GM12872 (cell line): Measurements from ENCODE around the gene NME3.

Experiments used
- CTCF ChIP-seq: IDR thresholded peaks from 3 replicates; pipeline ENCODE4 v1.5.1; 2011; ENCODE audit warnings: low read depth, mild to moderate bottlenecking, low read length, moderate library complexity; ENCODE audit not compliant: insufficient read depth

Gene NME3

DNA sequence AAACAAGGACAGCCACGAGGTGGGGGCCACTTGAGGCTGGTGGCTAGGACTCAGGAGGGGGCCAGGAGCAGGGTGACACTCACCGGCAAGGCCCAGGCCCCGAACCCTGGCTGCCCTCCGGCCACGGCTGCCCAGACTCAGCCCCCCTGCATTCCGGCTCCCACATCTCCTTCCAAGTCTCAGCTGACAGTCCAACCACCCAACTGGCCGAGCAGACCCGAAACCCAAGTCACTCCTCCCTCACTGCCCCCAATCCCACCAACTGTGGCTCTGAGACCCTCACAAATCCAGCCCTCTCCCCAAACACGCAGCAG lies 45.9 kb upstream of the NME3 start:
- no peak for TF ChIP-seq CTCF

GRCh38 chr16:1816396-1817275 lies 45.3 kb upstream of the NME3 start:
- no peak for TF ChIP-seq CTCF

- TF ChIP-seq CTCF: no peak
Observed at GRCh38 chr16:1815461-1815860, 44.1 kb upstream of the NME3 start.

DNA sequence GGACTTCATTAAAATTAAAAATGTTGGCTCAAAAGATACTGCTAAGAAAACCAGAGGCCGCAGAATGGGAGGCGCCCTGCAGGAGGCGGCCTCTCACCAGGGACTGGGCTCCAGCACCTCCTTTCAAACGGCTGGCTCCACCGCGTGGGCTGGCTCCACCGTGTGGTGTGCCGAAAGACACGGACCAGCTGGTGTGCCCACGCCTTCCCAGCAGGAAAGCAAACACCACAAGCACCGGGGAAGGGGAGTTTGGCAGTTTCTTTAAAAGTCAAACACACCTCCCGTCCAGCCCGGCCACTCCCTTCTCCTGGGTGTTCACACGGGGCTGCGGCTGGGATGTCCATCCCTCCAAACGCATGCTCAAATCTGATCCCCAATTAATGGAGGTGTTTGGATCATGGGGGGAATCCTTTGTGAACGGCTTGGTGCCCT lies 41.4 kb upstream of the NME3 start:
- peak; percentile 29; the same call in 1 of the 3 replicates for TF ChIP-seq CTCF

DNA sequence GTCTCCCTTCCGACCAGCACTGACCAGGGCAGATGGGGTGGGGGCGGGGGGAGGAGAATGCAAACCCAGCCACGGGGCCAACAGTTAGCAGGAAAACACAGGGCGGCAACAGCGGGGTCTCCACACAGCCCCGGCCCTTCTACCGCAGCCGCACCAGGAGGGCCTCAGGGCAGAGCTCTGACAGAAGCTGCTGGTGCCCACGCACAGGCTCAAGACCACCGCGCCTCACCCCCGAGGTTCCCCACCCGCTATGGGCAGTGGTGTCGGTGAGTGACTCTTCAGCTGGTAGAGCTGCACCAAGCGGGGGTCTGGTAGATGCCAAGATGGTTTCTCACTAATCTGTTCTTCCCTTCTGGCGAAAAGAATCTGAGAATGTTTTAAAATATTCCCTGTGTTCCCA lies 39.2 kb upstream of the NME3 start:
- TF ChIP-seq CTCF: no peak

DNA sequence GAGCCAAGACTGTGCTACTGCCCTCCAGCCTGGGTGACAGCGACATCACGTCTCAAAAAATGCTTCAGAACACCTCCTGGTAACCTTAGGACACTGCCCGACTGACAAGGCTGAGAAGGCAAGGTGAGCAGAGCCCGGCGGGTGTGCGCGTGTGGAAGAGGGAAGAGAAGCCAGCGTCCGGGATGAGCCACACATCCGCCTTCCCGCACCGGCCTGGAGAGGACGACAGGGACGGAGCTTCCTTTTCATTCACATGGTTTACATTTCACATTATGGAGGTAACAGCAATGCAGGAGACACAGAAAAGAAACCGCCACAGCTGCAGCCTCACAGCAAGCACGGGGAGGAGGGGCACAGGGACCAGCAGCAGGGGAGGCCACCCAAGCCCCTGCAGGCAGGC lies 38.8 kb upstream of the NME3 start:
- TF ChIP-seq CTCF: no peak

- TF ChIP-seq CTCF: no peak
Observed at GRCh38 chr16:1809281-1809801, 38.0 kb upstream of the NME3 start.
